ENCODE measurements around the gene COMT. TPM values are rescaled to one million over a fixed set of nuclear protein-coding genes. Genes with fewer than 3 reads are reported as not detected.

COMT gene
- total and polyA plus RNA-seq, 2 donors: 53.6 to 74.5 TPM

- Histone ChIP-seq H3K27me3 (ENCODE audit: control insufficient read depth in 2 of 2, insufficient read depth in 1 of 2, low read length in 1 of 2) (no peaks in the 10 kb centered on the region), H3K4me3 (ENCODE audit: low read length in 2 of 2) (no peak overlapping the region), H3K4me1 (ENCODE audit: control insufficient read depth in 2 of 2, insufficient read depth in 2 of 2, low read length in 2 of 2) (peaks cover 5 to 20% of the 10 kb centered on the region in 2 donors), H3K36me3 (ENCODE audit: control insufficient read depth in 2 of 2, insufficient read depth in 2 of 2, low read length in 1 of 2) (peaks cover 37 to 39% of the 10 kb centered on the region in 2 donors), H3K27ac (ENCODE audit: low read depth in 1 of 2, low read length in 1 of 2) (no peak overlapping the region), H3K9me3 (ENCODE audit: control insufficient read depth in 2 of 2, insufficient read depth in 1 of 2, low read length in 1 of 2) (peaks cover 0 to 2% of the 10 kb centered on the region in 2 donors)
- DNase-seq (ENCODE audit: low read depth in 6 of 9, low spot score in 9 of 9): no peak
- WGBS: 86% methylated on average over 9 of the region's 9 CpGs
Measured at GRCh38 chr22:19970031-19970478, 28.5 kb downstream of the COMT start.

DNA sequence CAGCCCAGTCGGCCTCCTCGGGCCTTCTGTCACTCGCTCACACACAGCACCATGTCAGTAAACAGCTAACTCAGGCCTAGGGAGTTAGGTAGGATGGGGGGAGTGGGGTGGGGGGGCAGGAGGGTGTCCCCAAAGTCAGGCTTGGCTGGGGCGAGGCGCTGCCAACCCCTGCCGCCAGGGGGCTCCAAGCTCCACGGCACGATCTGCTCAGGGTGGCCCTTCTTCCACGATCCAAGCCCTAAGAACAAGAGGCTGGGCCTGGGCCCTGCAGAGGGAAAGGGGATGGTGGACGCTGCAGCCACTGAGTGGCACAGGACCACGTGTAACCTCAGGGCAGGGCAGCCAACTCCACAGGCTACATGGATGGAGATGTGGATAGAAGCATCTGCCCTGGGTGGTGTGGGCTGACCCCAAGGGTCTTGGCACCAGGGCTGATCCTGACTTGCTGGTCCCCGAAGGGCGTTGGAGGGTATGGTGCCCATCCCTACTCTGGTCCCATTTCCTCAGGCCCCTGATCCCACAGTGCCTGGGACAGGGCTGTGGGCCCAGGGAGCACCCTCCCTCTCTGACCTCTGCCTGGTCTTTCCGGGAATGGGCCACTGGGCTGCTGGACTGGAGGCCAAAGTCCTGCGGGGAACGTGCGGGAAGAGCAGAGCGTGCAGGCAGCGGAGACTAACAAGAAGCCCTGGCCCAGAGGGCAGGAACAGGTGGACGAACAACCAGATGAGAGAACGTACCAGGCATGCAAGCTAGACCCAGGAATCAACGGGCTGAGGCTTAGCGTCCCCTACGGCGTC is 29.1 kb downstream of the COMT start:
- WGBS: 69% methylated on average over 25 of the region's 25 CpGs
- Histone ChIP-seq H3K4me1 (ENCODE audit: control insufficient read depth in 2 of 2, insufficient read depth in 2 of 2, low read length in 2 of 2) (peaks cover 6 to 27% of the 10 kb centered on the region in 2 donors), H3K27me3 (ENCODE audit: control insufficient read depth in 2 of 2, insufficient read depth in 1 of 2, low read length in 1 of 2) (no peaks in the 10 kb centered on the region), H3K36me3 (ENCODE audit: control insufficient read depth in 2 of 2, insufficient read depth in 2 of 2, low read length in 1 of 2) (peaks cover 33 to 37% of the 10 kb centered on the region in 2 donors), H3K4me3 (ENCODE audit: low read length in 2 of 2) (no peak overlapping the region), H3K9me3 (ENCODE audit: control insufficient read depth in 2 of 2, insufficient read depth in 1 of 2, low read length in 1 of 2) (peaks cover 0 to 2% of the 10 kb centered on the region in 2 donors), H3K27ac (ENCODE audit: low read depth in 1 of 2, low read length in 1 of 2) (no peak overlapping the region)
- DNase-seq (ENCODE audit: low read depth in 6 of 9, low spot score in 9 of 9): peak in 5 of 9 donors; percentile 57 to 76 (median 62)

- no peak for DNase-seq (ENCODE audit: low read depth in 6 of 9, low spot score in 9 of 9)
Measured at GRCh38 chr22:19971276-19972124, 29.9 kb downstream of the COMT start.

GRCh38 chr22:19972251-19972650 is 30.7 kb downstream of the COMT start:
- Histone ChIP-seq H3K4me3 (ENCODE audit: low read length in 2 of 2) (no peak overlapping the region), H3K36me3 (ENCODE audit: control insufficient read depth in 2 of 2, insufficient read depth in 2 of 2, low read length in 1 of 2) (peaks cover 28 to 30% of the 10 kb centered on the region in 2 donors), H3K9me3 (ENCODE audit: control insufficient read depth in 2 of 2, insufficient read depth in 1 of 2, low read length in 1 of 2) (peaks cover 0 to 2% of the 10 kb centered on the region in 2 donors), H3K27ac (ENCODE audit: low read depth in 1 of 2, low read length in 1 of 2) (no peak overlapping the region), H3K4me1 (ENCODE audit: control insufficient read depth in 2 of 2, insufficient read depth in 2 of 2, low read length in 2 of 2) (peaks cover 6 to 29% of the 10 kb centered on the region in 2 donors), H3K27me3 (ENCODE audit: control insufficient read depth in 2 of 2, insufficient read depth in 1 of 2, low read length in 1 of 2) (no peaks in the 10 kb centered on the region)
- no peak for DNase-seq (ENCODE audit: low read depth in 6 of 9, low spot score in 9 of 9)
- WGBS: 98% methylated on average over 9 of the region's 9 CpGs

More at GRCh38 chr22:19971276-19972124, 29.9 kb downstream of the COMT start:
- Histone ChIP-seq H3K4me1 (ENCODE audit: control insufficient read depth in 2 of 2, insufficient read depth in 2 of 2, low read length in 2 of 2) (peaks cover 6 to 29% of the 10 kb centered on the region in 2 donors), H3K27ac (ENCODE audit: low read depth in 1 of 2, low read length in 1 of 2) (no peak overlapping the region), H3K9me3 (ENCODE audit: control insufficient read depth in 2 of 2, insufficient read depth in 1 of 2, low read length in 1 of 2) (peaks cover 0 to 2% of the 10 kb centered on the region in 2 donors), H3K27me3 (ENCODE audit: control insufficient read depth in 2 of 2, insufficient read depth in 1 of 2, low read length in 1 of 2) (no peaks in the 10 kb centered on the region), H3K36me3 (ENCODE audit: control insufficient read depth in 2 of 2, insufficient read depth in 2 of 2, low read length in 1 of 2) (peaks cover 33 to 35% of the 10 kb centered on the region in 2 donors), H3K4me3 (ENCODE audit: low read length in 2 of 2) (no peak overlapping the region)
- WGBS: 65% methylated on average over 28 of the region's 28 CpGs

DNA sequence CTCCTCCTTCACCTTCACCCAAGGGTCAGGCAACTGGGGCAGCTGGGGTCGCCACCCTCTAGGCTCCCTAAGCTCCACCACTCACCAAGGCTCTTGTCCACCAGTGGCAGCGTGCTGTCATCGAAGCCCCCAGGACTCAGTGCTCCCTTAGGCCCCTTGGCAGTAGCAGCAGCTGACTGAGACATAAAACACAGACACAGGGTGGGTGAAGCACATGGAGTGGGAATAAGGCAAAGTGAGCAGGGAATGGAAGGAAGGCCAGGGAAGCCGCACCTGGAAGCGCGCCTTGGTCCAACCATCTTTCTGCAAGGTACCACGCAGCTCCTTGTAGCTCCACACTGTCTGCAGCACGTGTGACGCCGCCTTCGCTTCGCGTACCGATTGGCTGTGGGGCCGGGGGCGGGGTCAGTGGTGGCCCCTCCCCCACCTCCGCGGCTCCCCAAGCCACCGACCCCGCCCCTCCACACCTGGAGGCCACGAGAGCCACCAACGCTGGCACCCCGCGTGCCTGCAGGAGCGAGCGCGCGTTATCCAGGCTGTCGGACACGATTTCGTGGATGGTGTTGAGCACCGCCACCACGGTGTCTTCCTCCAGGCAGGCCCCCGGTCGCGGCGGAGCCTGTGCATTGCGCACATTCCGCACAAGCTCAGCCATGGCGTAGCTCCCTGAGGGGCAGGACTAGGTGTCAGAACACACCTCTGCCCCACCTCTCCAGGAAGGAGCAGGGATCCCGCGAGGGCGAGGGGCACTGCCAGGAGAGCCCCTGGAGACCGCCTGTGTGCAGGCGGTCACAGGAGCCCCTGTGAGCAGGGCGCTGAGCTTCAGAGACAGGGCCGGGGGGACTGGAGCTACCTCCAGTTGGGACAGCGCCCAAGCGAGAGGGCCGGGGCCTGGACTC is 31.3 kb downstream of the COMT start:
- Histone ChIP-seq H3K4me1 (ENCODE audit: control insufficient read depth in 2 of 2, insufficient read depth in 2 of 2, low read length in 2 of 2) (peaks cover 6 to 29% of the 10 kb centered on the region in 2 donors), H3K36me3 (ENCODE audit: control insufficient read depth in 2 of 2, insufficient read depth in 2 of 2, low read length in 1 of 2) (peaks cover 22 to 24% of the 10 kb centered on the region in 2 donors), H3K4me3 (ENCODE audit: low read length in 2 of 2) (no peak overlapping the region), H3K27me3 (ENCODE audit: control insufficient read depth in 2 of 2, insufficient read depth in 1 of 2, low read length in 1 of 2) (no peaks in the 10 kb centered on the region), H3K27ac (ENCODE audit: low read depth in 1 of 2, low read length in 1 of 2) (no peak overlapping the region), H3K9me3 (ENCODE audit: control insufficient read depth in 2 of 2, insufficient read depth in 1 of 2, low read length in 1 of 2) (peaks cover 0 to 2% of the 10 kb centered on the region in 2 donors)
- DNase-seq (ENCODE audit: low read depth in 6 of 9, low spot score in 9 of 9): no peak
- 96% methylated on average over 50 of the region's 50 CpGs for WGBS

DNA sequence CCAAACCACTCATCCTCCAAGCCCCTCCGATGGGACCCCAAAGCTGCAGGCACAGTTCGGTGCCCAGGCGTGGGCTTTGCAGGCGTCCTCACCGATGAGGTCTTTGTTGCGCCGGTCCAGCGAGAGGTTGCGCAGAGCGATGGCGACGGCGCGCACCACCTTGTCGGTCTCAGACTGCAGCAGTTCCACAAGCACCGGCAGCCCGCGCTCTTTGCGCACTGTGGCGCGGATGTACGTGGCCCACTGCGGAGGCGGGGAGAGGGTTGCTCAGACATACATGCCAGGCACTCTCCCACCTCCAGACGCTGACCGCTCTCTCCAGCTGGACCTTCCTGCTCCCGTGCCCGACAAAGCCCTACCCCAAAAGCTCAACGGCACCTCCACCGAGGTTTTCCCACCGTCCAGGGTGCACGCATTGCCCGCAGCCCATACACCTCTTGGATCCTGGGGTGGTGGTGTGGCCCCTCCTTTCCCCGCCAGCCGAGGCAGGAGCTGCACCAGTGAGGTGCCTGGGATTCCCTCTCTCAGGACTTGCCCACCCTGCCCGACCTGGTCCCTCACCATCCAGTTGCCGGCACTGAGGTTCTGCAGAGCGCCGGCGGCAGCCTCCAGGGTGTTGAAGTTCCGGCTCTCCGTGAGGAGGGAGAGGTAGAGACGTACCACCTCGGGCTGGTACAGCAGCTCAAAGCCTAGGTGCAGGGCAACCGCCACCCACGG is 32.1 kb downstream of the COMT start:
- peaks cover 0 to 2% of the 10 kb centered on the region in 2 donors for H3K9me3 ChIP-seq (ENCODE audit: control insufficient read depth in 2 of 2, insufficient read depth in 1 of 2, low read length in 1 of 2)

GRCh38 chr22:19974268-19974861 is 32.8 kb downstream of the COMT start:
- Histone ChIP-seq H3K9me3 (ENCODE audit: control insufficient read depth in 2 of 2, insufficient read depth in 1 of 2, low read length in 1 of 2) (peaks cover 0 to 2% of the 10 kb centered on the region in 2 donors), H3K27me3 (ENCODE audit: control insufficient read depth in 2 of 2, insufficient read depth in 1 of 2, low read length in 1 of 2) (no peaks in the 10 kb centered on the region), H3K4me1 (ENCODE audit: control insufficient read depth in 2 of 2, insufficient read depth in 2 of 2, low read length in 2 of 2) (peaks cover 6 to 29% of the 10 kb centered on the region in 2 donors), H3K36me3 (ENCODE audit: control insufficient read depth in 2 of 2, insufficient read depth in 2 of 2, low read length in 1 of 2) (peaks cover 8 to 10% of the 10 kb centered on the region in 2 donors), H3K4me3 (ENCODE audit: low read length in 2 of 2) (no peak overlapping the region), H3K27ac (ENCODE audit: low read depth in 1 of 2, low read length in 1 of 2) (peak overlapping the region in 1 of 2 donors; percentile 67)
- WGBS: 51% methylated on average over 11 of the region's 11 CpGs
- peak; percentile 52 to 89 (median 71) for DNase-seq (ENCODE audit: low read depth in 6 of 9, low spot score in 9 of 9)

More for the DNA sequence above, 32.1 kb downstream of the COMT start:
- Histone ChIP-seq H3K27me3 (ENCODE audit: control insufficient read depth in 2 of 2, insufficient read depth in 1 of 2, low read length in 1 of 2) (no peaks in the 10 kb centered on the region), H3K36me3 (ENCODE audit: control insufficient read depth in 2 of 2, insufficient read depth in 2 of 2, low read length in 1 of 2) (peaks cover 14 to 16% of the 10 kb centered on the region in 2 donors), H3K4me3 (ENCODE audit: low read length in 2 of 2) (no peak overlapping the region), H3K4me1 (ENCODE audit: control insufficient read depth in 2 of 2, insufficient read depth in 2 of 2, low read length in 2 of 2) (peaks cover 6 to 29% of the 10 kb centered on the region in 2 donors), H3K27ac (ENCODE audit: low read depth in 1 of 2, low read length in 1 of 2) (no peak overlapping the region)
- no peak for DNase-seq (ENCODE audit: low read depth in 6 of 9, low spot score in 9 of 9)
- 98% methylated on average over 46 of the region's 46 CpGs for WGBS
